ENCODE results near the gene WDR72. TPM values are rescaled to one million over a fixed set of nuclear protein-coding genes. Genes with fewer than 3 reads are reported as not detected.

The WDR72 gene
- total and polyA plus RNA-seq, 2 of the 13 experiments (the other 11 are each of a cell fraction or from before 2014, with no cell fraction given), result 0.21 to 0.60 TPM

DNA sequence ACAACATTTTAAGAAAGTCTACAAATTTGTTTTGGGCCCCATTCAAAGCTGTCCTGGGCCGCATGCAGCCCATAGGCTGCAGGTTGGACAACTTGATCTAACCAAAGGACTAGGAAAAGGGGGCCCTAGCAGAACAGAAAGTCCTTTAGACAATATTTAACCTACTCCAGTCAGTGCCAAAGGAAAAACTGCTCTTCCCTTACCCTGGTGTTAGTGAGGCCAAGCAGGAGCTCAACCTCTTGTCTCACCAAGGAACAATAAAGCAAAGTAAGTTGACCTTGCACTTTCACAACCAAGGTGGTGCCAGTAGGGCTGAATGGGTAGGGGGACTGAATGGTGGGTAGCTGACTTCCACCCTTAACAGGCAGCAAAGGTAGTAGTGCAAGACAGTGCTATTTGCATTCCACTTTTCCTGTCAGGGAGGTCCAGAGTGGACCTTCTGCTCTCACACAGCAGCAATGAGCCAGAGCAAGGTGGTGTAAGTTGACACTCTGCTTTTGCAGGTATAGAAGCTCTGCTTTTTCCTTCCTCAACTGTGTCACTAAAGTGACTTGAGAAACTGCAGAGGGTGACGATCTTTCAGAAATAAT lies 124.9 kb downstream of the WDR72 start (continued):
- TF ChIP-seq ZNF160 (CRISPR knock-in tag; IDR thresholded peaks at IDR 0.05) (0 out of 2 replicates have a peak, but pooled peaks have one; percentile 50), GATAD2A (CRISPR knock-in tag; IDR thresholded peaks at IDR 0.05) (peak; percentile 30; the same call in 1 of the 2 replicates), ZNF24 (IDR thresholded peaks at IDR 0.05) (no peak), ZNF441 (CRISPR knock-in tag; IDR thresholded peaks at IDR 0.05; ENCODE audit: borderline replicate concordance) (peak; percentile 32; the same call in 1 of the 2 replicates), TEAD3 (CRISPR knock-in tag; optimal IDR thresholded peaks at IDR 0.05; ENCODE audit: borderline replicate concordance) (peak; percentile 19), HNF4A (CRISPR knock-in tag; IDR thresholded peaks at IDR 0.05) (0 out of 2 replicates have a peak, but pooled peaks have one; percentile 21), ARID2 (CRISPR knock-in tag; IDR thresholded peaks at IDR 0.05; ENCODE audit: borderline replicate concordance) (no peak), SALL1 (CRISPR knock-in tag; IDR thresholded peaks at IDR 0.05) (peak; percentile 55), ZBTB8A (CRISPR knock-in tag; IDR thresholded peaks at IDR 0.05; ENCODE audit: borderline replicate concordance, low read depth) (no peak), ZNF737 (CRISPR knock-in tag; IDR thresholded peaks at IDR 0.05; ENCODE audit: borderline replicate concordance) (peak; percentile 48; the same call in 1 of the 2 replicates), ETV6 (CRISPR knock-in tag; conservative IDR thresholded peaks at IDR 0.05) (no peak), MAFF (IDR thresholded peaks at IDR 0.05; ENCODE audit: low read depth, low read length) (0 out of 2 replicates have a peak, but pooled peaks have one; percentile 26), MAFG (CRISPR knock-in tag; IDR thresholded peaks at IDR 0.05) (no peak), FOXK1 (CRISPR knock-in tag; IDR thresholded peaks at IDR 0.05; ENCODE audit: borderline replicate concordance, low read depth) (no peak), ZMYM3 (CRISPR knock-in tag; IDR thresholded peaks at IDR 0.05) (peak; percentile 34; the same call in 1 of the 2 replicates), HNRNPK (IDR thresholded peaks at IDR 0.05; ENCODE audit: low read depth, low read length, poor library complexity, severe bottlenecking) (no peak), ZNF292 (CRISPR knock-in tag; IDR thresholded peaks at IDR 0.05; ENCODE audit: borderline replicate concordance, low read depth) (peak; percentile 65; the same call in 1 of the 2 replicates), PCBP2 (optimal IDR thresholded peaks at IDR 0.05; ENCODE audit: low read depth, low read length, poor library complexity, severe bottlenecking) (no peak)
- TF ChIP-seq, protein P1, sequence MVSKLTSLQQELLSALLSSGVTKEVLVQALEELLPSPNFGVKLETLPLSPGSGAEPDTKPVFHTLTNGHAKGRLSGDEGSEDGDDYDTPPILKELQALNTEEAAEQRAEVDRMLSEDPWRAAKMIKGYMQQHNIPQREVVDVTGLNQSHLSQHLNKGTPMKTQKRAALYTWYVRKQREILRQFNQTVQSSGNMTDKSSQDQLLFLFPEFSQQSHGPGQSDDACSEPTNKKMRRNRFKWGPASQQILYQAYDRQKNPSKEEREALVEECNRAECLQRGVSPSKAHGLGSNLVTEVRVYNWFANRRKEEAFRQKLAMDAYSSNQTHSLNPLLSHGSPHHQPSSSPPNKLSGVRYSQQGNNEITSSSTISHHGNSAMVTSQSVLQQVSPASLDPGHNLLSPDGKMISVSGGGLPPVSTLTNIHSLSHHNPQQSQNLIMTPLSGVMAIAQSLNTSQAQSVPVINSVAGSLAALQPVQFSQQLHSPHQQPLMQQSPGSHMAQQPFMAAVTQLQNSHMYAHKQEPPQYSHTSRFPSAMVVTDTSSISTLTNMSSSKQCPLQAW (CRISPR knock-in tag; IDR thresholded peaks at IDR 0.05), result peak; percentile 47; the same call in 1 of the 2 replicates
- TF ChIP-seq, protein P2, sequence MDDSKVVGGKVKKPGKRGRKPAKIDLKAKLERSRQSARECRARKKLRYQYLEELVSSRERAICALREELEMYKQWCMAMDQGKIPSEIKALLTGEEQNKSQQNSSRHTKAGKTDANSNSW (CRISPR knock-in tag; IDR thresholded peaks at IDR 0.05; ENCODE audit: borderline replicate concordance), result no peak
- TF ChIP-seq, protein P3, sequence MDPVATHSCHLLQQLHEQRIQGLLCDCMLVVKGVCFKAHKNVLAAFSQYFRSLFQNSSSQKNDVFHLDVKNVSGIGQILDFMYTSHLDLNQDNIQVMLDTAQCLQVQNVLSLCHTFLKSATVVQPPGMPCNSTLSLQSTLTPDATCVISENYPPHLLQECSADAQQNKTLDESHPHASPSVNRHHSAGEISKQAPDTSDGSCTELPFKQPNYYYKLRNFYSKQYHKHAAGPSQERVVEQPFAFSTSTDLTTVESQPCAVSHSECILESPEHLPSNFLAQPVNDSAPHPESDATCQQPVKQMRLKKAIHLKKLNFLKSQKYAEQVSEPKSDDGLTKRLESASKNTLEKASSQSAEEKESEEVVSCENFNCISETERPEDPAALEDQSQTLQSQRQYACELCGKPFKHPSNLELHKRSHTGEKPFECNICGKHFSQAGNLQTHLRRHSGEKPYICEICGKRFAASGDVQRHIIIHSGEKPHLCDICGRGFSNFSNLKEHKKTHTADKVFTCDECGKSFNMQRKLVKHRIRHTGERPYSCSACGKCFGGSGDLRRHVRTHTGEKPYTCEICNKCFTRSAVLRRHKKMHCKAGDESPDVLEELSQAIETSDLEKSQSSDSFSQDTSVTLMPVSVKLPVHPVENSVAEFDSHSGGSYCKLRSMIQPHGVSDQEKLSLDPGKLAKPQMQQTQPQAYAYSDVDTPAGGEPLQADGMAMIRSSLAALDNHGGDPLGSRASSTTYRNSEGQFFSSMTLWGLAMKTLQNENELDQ (CRISPR knock-in tag; IDR thresholded peaks at IDR 0.05; ENCODE audit: borderline replicate concordance), result no peak

Data from HepG2 (cell line).